Stimulated activated CD8-positive, alpha-beta memory T cell treated with anti-CD3 and anti-CD28 coated beads, Interleukin-7, amount 100 ng/mL, for 1 hour (primary cell): ENCODE results near the gene GID4.

Source experiments
- DNase-seq, 2 donors: peaks; one replicate each; pipeline ENCODE4 v3.0.0-alpha.2; 2020; ENCODE audit warnings: low read depth in 2 of 2

GID4 gene

DNA sequence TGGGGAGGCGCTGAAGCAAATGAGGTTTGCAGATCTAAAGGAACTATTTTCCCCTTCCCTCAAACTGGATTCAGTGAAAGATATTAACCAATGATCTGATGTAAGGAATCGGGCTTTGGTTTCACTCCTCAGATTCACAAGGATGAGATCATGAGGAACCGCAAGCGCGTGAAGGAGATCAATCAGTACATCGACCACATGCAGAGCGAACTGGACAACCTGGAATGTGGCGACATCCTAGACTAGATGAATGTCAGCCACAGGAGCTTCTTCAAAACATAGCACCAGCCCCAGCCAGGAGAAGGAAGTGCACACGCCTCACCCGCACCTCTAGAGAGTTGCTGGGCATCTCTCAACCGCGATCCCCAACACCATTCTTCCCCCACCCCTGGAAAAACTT, 22.8 kb upstream of the GID4 start:
- DNase-seq: no peak

DNA sequence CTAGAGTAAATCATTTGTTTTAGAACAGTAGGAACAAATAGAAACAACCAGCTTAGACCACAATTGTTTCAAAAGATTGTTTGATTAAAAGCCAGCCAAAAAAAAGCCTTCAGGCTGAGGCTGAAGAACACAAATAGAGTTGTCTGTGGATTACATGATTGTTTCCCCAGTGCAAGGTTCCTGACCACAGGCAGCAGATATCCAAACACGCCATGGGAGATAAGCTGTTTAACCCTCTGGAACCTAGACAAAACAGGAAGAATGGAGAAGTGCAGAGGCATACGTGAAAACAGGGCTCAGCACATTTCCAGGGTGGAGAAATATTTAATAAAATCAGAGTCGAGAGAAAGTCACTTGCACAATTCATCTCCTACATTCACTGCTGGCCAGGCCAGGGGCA, 21.2 kb upstream of the GID4 start:
- no peak for DNase-seq

DNA sequence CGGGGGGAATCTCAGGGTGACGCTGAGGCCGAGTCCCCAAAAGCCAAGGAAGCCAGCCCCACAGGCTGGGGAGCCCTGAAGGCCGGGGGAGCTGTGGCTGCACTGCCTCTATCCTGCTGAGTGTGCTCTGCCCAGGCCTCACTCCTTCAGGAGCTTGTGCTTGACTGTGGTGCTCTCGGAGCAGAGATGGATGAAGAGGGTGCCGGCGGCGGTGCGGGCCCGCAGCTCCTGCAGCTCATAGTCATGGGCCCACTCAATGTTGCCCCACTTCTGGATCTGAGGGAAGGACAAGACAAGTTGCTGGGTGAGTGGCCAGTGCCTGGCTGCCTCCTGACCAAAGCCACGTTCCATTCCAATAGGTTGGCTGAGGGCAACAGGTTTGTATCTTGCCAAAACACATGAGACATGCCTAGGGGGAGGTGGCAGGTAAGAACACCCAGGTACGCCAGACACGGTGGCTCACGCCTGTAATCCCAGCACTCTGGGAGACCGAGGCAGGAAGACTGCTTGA, 20.7 kb upstream of the GID4 start:
- no peak for DNase-seq

DNA sequence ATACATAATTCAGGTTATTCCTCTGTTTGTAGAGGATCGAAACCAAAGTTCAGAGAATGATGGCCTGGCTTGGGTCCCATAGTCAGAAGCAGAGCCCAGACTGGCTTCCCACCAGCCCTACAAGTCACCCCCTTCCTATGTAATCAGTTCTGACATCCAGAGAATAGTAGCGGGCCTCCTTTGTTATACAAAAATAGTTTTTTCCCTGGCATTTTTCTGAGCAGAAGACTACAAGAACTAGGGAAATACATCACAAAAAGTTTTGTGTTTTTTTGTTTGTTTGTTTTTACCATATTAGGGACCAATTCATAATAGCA, 19.4 kb upstream of the GID4 start:
- DNase-seq: no peak

DNA sequence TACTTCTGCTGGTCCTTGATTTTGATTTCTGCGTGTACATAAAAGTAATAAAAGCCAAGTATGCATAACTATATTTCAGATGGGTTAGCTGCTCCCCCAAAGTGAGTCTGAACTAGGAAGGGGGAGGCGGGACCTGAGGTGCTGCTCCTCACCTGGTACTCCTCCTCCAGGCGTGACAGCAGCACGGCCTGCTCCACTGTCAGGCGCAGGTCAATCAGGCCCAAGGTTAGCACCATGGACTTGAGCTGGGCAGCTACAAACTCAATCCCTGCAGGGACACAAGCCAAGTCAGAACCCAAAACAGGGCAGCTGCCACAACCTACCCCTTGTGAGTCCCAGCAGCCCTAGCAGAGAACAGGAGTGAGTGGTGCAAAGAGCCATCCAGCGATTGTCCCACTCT, 18.2 kb upstream of the GID4 start:
- no peak for DNase-seq

DNA sequence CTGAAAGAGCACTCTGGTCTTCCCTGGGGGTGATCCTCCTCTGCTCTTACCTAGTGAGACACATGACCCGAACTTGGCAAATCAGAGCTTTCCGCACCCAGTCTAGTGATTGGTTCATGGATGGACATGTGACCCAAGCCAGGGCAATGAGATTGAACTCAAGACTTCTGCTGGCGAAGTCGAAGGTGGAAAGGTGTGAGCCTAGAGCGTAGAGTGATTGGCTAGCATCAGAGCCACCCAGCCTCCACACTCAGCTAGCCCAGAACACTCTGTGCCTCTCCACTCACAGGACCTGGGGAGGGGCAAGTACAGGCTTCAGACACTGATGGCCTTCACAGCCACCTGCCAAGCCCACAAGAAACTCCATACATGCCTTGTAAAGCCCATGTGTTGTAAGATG, 17.8 kb upstream of the GID4 start:
- DNase-seq: no peak

DNA sequence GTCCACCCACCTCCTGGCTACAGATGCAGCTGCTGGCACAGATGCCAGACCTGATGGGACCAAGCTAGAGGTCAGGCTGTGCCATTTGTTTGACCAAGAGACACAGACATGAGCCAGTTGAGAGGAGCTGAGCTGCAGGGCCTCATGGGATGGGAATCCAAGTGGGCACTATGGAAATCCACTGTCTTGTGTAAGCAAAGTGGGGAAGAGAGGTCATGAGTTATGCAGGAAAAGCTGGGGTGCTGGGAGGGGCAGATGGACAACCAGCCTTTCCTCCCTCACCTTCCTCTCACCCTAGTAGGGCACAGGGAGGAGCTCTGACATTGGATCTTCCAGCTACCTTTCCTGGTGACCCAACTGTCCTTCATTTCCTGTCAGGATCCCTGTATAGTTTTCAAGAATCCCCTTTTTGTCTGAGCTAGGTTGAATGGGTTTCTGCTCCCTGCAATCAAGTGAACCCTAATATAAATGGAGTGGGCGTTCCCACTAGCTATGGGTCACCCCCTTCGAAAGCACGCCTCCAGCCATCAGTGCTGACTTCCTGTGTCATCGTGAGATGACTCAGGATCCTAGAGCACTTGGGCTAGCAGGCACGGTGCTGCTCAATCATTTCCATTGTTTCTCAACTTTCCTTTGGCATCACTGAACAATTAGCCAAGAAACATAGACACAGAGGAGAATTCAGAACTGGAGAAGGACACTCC, 13.8 kb upstream of the GID4 start:
- DNase-seq: no peak

DNA sequence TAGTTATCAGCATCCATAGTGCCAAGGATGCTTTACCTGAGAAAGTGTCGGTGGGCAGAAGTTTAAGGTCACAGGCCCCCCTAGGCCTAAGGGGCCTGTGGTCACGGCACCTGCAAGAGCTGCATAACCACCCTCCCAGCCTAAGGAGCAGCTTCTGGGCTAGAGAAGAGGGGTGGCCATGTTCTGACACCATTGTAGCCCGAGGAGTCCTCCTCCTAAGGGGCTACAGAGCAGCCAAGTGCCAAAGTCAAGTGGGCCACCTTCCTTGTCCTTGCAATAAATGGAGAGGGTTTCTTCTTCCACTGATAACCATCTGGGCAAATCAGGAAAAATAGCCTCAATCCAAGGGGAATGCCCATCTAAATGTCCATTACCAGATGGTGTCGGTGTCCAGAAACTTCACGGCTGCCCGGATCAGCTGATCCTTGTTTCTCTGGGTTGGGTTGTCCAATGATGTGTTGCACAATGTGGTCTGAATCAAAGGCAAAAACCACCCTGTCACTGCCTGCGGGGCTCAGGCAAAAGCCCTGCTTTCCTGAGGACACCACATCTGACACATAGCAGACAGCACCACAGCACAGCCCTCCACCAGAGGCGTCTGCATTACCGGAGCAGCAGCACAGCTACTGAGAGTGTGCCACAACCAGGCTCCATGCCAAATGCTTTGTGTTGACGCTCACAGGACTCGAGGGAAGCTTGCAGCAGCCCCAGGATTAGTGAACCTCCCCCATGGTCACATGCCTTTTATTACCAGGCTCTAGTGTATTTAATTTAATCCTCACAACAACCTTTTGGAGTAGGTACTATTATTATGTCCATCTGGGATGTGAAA, 13.0 kb upstream of the GID4 start:
- no peak for DNase-seq

DNA sequence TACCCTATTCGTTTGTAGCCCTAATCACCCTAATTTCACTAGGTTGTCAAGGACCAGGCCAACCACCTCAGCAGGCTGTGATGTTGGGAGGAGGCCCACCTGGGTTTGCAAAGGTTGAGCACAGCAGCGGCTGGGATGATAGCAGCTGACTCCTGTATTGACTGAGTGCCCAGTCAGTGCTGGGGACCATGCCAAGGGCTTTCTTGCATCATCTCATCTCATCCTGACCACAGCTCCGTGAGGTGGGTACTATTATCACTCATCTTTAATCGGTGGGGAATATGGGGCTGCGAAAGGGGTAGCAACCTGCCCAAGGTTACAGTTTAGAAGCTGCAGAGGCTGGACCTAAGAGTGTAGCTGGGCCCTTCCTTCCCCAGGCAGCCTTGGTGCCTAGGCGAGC, 11.9 kb upstream of the GID4 start:
- no peak for DNase-seq

DNA sequence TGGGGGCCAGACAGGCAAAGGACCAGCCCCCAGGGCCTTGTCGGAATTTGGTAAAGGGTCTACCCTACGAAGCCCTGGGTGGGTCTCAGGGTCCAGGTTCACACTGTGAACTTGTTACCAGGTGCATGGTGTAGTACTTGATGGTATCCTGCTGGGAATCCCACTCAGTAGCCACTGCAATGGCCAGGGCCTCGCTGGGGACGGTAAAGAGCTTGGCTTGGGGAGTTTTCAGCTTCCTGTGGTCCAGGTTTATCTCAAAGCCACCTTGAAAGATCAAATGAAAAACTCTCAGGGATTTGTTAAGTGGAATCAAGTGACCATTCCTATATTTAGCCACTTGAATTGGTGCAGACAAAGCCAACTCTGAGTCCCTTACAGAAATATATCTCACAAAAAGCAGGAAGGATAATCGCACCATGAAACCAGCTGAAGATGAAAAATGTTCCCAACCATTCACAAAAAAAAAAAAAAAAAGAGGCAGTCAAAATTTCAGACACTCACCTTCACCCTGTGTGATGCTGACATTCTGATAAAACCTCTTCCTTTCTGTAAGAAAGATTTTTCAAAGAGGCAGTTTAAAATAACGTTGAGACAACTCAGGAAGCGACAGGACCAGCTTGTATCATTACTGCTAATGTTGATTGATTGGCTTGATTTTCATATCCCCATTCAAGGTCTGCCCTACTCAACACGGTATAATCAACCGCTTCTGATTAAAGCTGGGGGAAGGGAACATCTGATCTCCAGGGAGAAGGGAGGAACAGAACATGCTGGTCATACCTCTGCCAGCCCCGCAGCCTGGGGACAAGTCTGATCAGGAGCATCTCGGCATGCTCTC, 10.9 kb upstream of the GID4 start:
- no peak for DNase-seq

DNA sequence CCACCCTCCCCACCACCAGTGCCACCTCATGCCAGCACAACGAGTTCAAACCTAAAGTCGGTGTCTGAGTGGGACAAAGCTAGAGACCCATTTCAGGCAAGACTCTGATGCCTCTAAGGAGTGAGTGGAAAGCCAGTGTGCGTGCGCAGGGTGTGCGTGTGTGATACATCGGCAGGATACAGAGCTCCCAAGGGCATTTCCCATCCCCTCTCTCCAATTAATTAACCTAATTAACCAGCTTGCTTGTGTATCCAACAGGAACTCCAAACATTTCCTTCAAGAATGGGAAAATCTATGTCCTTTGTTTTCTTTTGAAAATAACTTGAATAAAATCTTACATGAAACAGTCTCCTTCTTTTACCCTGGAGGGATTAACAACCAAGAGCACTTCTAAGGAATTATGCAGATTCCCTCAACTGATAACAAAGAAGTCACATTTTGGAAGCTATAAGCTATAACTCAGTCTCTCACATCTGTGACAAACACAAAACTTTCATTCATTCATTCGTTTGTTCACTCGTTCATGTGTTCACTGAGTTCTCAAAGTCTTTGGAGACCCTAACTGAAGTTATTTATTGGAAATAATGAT, 10.2 kb upstream of the GID4 start:
- no peak for DNase-seq

DNA sequence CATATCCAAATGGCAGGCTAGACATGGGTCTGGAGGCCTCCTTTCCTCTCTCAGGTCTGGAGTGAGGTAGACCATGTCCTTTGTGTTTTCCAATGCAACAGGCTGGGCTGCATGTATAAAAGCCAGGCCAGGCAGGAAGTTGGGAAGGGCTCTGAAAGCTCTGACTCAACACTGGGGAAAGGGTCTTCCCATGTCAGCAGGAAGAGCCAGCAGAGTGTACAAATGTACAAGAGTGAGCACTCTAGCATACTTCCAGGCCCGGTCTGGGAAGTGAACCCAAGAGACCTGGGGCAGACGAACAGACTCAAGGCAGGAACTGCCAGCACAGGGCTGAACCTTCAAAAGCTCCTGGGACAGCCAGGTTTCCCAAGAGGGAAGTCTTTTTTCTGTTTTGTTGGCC, 7.3 kb upstream of the GID4 start:
- DNase-seq: no peak

DNA sequence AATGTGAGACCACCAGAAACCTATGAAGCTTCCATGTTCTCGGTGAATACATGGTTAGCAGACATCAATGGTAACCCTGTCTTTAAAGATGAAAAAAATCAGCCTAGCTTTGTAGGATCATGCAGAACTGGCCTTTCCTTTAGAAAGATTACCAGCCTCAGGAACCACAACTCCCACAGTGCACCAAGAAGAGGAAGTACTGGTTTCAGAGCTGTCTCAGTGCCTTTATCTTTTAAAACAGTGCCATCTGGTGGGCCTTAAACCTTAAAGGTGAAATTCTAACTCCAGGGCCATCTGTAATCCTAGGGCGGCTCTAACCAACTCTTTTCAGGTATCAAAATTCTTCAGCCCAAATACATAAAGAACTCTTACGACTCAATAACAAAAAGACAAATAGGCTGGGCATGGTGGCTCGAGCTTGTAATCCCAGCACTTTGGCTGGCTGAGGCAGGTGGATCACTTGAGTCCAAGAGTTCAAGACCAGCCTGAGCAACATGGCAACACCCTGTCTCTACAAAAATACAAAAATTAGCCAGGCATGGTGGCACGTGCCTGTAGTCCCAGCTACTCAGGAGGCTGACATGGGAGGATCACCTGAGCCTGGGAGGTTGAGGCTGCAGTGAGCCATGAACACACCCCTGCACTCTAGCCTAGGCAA, 5.6 kb upstream of the GID4 start:
- no peak for DNase-seq

DNA sequence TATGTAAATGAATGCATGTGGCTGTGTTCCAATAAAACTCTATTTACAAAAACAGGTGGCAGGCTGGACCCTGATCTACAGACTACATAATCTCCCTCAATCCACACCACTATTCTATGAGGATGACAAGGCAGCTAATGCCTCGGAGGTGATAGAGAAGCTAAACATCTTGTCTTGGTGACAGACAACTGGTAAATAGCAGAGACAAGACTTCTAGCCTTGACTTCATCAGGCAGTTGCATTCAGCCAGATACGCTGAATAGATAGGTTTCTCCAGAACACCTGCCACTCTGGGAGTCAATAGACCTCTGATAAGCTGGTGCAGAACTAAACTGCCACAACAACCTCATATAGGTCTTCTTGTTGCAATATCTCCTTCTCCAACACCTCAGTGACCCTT, 3.5 kb upstream of the GID4 start:
- DNase-seq: no peak

DNA sequence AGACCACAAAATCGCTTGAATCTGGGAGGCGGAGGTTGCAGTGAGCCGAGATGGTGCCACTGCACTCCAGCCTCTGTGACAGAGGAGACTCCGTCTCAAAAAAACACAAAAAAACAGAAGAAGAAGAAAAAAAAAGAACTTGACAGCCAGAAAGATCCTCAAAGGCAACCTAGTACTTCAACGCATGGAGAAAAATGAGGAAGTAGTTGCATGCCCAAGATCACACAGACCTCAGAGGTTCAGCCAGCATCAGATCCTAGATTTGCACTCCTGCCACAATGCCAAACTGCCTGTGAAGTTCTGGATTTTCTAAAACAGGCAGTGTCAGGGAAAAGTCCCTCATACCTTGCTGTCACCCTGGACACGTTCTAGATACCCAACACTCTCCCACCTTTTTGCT, 1.7 kb upstream of the GID4 start:
- DNase-seq: no peak

DNA sequence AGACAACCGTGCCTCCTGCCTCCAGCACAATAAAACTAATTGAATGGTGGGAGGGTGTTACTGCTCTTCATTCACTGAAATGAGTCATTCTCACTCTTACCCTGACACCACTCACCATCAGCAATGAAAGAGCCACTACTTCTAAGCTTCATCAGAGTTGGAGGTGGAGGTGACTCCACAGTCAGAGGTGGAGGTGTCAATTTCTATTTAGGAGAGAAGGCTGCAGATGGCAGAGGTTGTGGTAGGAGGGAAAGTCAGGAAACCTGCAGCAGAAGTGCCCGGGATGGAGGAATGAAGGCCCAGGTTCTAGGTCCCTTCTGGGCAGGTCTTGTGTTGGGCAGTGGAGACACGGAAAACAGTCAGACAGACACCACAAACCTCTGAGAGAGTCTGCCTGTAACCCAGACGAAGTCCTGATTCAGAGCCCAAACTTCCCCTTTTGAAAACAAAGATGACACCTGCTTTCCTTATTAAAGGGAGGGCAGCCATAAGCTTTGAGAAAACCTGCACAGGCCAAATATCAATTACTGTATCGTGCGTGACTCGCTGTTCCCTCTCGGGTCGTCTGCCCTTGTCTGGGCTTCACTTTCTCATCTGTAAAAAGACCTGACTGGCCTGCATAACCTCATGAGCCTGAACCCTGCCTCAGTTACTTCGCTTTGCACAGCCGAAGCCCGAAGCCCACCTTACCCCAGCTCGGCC, 908 bp upstream of the GID4 start:
- no peak for DNase-seq

DNA sequence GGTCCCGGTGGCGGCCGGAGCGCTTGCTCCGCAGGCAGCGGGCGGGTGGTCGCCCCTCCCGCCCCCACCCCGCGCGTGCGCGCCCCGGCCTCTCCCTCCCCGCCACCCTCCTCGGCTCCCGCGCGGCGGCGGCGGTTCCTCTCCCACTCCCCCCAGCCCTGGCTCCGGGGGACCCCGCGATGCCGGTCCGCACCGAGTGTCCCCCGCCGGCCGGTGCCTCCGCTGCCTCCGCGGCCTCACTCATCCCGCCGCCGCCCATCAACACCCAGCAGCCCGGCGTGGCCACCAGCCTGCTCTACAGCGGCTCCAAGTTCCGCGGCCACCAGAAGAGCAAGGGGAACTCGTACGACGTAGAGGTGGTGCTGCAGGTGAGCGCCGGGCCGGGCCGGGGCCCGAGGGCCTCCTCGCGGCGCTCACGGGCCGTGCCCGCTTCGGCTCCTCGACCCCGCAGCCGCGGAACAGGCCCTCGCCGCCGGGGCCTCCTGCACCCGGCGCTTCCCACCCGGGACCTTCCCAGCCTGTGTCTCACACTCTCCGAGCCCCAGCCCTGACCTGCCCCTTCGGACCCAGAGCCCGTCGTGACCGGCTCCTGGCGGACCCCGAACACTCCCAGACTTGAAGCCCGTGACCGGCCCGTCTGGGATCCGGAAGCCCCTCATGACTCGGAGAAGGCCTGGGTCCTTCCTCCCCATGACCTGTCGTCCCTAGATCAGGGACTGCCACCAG, 490 bp downstream of the GID4 start:
- no peak for DNase-seq

DNA sequence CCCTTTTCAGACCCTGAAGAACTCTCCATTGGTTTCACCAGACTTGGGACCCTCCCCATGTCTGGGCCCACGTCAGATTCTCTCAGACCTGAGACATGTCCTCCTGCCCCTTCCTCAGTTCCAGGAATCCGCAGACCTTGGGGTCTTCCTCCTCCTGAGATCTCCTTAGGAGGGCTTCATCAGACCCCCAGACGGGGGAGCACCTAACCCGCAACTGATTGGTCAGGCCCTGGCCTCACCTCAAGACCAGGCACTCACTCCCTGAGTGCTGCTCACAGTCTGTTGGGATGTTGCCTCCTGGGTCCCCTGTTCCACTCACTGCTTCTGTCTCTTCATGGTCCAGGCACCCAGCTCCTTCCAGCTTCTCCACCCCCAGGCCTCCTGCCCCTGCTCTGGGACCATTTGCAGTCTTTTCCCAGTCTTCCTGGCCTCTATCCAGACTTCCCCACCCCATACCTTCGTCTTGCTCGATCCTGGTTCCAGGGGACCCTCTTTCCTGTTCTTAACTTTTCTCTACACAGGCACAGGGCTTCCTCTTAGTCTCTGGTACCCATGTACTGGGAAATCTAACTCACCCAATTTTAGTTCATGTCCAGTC, 1.2 kb downstream of the GID4 start:
- DNase-seq: no peak

DNA sequence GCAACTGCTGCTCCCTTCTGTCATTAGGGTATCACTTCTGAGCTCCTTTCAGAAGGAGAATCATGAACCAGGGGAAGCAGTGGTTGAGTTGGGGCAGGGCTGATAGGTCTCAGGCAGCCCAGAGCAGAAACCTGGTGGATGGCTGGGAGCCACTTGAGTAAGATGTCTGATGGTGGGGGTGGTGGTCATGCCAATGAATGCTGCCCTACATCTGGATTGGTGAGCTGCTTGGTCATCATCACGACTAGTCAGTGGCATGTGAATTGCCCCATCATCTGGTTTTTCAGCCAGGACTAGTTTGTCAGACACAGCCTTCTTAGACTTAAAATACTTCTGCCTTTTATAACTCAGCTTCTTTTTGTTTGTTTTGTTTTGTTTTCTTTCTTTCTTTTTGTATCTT, 2.6 kb downstream of the GID4 start:
- no peak for DNase-seq

DNA sequence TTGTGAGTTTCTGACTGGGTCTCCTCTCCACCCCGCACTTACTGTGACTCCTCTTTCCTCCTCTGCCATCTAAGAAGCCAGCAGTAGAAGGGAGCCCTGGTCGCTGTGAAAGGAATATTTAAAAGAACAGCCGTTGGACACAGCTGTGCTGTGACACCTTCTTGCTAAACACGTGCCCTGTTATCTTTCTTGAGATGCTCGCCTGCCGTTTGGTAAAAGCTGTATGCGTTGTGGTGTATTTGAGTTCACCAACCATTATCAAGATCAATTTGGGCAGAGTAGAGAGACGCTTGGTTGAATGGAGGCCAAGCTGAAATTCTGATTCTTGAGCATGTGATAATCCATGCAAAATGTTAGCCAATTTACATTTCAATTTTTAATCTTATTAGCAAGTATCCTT, 3.8 kb downstream of the GID4 start:
- no peak for DNase-seq
